Testis (tissue), 3 donors: ENCODE data around the gene SRCIN1. TPM values are rescaled to one million over a fixed set of nuclear protein-coding genes. Genes with fewer than 3 reads are reported as not detected.

ENCODE experiments used
- DNase-seq: peaks from one replicate; pipeline ENCODE4 v3.0.0-alpha.2; 2019
- H3K27ac ChIP-seq, 2 donors: fragments of 200-600 bp; sonication (generic); one replicate each; pipeline ENCODE4 v1.5.1; 2019
- H3K27me3 ChIP-seq: fragments of 200-600 bp; sonication (generic); one replicate; pipeline ENCODE4 v1.5.1; 2019
- H3K36me3 ChIP-seq: fragments of 200-600 bp; sonication (generic); one replicate; pipeline ENCODE4 v1.5.1; 2017; ENCODE audit warnings: low read depth; ENCODE audit errors: missing control alignments
- H3K4me1 ChIP-seq: fragments of 200-600 bp; sonication (generic); one replicate; pipeline ENCODE4 v1.5.1; 2019
- H3K4me3 ChIP-seq, 2 donors: fragments of 200-600 bp; sonication (generic); one replicate each; pipeline ENCODE4 v1.5.1; 2017 to 2019
- H3K9me3 ChIP-seq: fragments of 200-600 bp; sonication (generic); one replicate; pipeline ENCODE4 v1.5.1; 2017
- POLR2A ChIP-seq: fragments of 450-650 bp; IDR thresholded peaks from one replicate; pipeline ENCODE4 v1.6.1; 2017; ENCODE audit warnings: antibody characterized with exemption, mild to moderate bottlenecking, moderate library complexity
- WGBS, 2 donors: methylation state at CpG; one replicate each; pipeline ENCODE4 v1.1.5; 2018; 5-methylcytosine and 5-hydroxymethylcytosine counted together
- intact Hi-C: fragments of 100-400 bp; cut with DNase I; formaldehyde crosslinking; loops from one replicate; pipeline ENCODE4 v1.15.1; 2023; ENCODE audit warnings: low total_unique reads
- polyA plus RNA-seq: library from polyadenylated mRNA; stranded (reverse); fragments of 350-450 nt; fragmentation: Illumina TruSeq; extraction: RNeasy Lipid Tissue Mini Kit (QIAGEN cat#74804); gene quantifications from one replicate; pipeline ENCODE4 v1.2.3, GENCODE V29; 2014; ENCODE audit warnings: low read depth, low replicate concordance; ENCODE audit not compliant: insufficient read depth
- total RNA-seq, 2 donors: library from RNA; depleted of rRNA; stranded (reverse); fragments of >200 nt; gene quantifications; one replicate each; pipeline ENCODE4 v1.2.3, GENCODE V29; 2016
- TF ChIP-seq, protein P1 (sequence below), 3 experiments: fragments of 450-650 bp in 2 of 3; fragments of 200-600 bp in 1 of 3; sonication (generic) in 1 of 3; IDR thresholded peaks; one replicate each; pipeline ENCODE4 v1.5.1; 2016 to 2019; ENCODE audit warnings: antibody characterized with exemption in 3 of 3, mild to moderate bottlenecking in 2 of 3, moderate library complexity in 1 of 3

The SRCIN1 gene
- total and polyA plus RNA-seq, 3 donors from 2014 or later: 3.2 to 8.9 (median 6.2) TPM

DNA sequence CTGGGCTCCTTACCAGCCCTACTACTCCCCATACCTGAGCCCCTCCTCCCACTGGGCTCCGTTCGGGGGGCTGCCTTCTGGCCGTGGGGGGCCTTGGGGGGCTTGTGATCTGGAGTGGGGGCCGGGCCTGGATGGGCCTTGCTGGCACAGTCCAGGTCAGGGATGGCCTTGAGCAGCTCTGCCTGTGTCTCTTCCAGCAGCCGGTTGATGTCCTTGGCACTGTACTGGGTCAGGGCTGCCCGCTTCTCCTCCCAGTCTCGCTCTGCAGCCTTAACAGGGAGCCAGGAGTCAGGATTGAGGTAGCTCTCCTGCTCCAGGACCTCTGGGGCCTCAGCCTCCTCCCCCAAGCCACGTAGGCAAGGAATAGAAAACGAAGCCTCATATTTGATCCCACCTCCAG, 54.6 kb downstream of the SRCIN1 start:
- Histone ChIP-seq H3K27ac (no peak overlapping the region), H3K27me3 (no peaks in the 10 kb centered on the region), H3K9me3 (no peaks in the 10 kb centered on the region), H3K4me3 (no peak overlapping the region), H3K4me1 (no peaks in the 10 kb centered on the region), H3K36me3 (no peaks in the 10 kb centered on the region)
- TF ChIP-seq, protein P1, sequence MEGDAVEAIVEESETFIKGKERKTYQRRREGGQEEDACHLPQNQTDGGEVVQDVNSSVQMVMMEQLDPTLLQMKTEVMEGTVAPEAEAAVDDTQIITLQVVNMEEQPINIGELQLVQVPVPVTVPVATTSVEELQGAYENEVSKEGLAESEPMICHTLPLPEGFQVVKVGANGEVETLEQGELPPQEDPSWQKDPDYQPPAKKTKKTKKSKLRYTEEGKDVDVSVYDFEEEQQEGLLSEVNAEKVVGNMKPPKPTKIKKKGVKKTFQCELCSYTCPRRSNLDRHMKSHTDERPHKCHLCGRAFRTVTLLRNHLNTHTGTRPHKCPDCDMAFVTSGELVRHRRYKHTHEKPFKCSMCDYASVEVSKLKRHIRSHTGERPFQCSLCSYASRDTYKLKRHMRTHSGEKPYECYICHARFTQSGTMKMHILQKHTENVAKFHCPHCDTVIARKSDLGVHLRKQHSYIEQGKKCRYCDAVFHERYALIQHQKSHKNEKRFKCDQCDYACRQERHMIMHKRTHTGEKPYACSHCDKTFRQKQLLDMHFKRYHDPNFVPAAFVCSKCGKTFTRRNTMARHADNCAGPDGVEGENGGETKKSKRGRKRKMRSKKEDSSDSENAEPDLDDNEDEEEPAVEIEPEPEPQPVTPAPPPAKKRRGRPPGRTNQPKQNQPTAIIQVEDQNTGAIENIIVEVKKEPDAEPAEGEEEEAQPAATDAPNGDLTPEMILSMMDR (IDR thresholded peaks at IDR 0.05): no peak
- TF ChIP-seq POLR2A: no peak
- 49 to 59% methylated on average over 5 to 9 of the region's 9 CpGs for WGBS, 2 donors
- intact Hi-C loops: loop anchor here (10.0 kb wide), 1 partner anchor 114 kb away; no protein-coding TSS in a partner anchor
- DNase-seq: no peak

DNA sequence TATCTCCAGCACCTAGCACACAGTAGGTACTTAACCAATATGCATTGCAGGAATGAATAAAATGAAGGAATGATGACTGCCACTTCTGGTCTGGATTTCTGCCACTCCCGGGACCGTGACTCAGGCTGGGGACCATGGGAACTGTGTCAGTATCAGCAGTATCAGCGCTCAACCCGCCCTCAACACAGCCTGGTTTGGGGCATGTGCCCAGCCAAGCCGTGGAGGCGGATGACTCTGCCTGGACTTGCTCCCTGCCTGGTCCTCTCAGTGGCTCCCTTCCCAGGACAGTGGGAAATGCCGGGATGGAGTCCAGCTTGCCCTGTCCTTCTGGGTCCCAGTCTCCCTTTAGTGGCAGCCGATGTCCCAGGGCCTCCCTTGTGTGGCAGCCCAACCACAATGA, 55.1 kb downstream of the SRCIN1 start:
- Histone ChIP-seq H3K4me3 (no peak overlapping the region), H3K4me1 (no peaks in the 10 kb centered on the region), H3K9me3 (no peaks in the 10 kb centered on the region), H3K27ac (no peak overlapping the region), H3K36me3 (no peaks in the 10 kb centered on the region), H3K27me3 (no peaks in the 10 kb centered on the region)
- WGBS, 2 donors: 44 to 49% methylated on average over 7 to 8 of the region's 8 CpGs
- TF ChIP-seq, protein P1 (IDR thresholded peaks at IDR 0.05): no peak
- no peak for TF ChIP-seq POLR2A
- intact Hi-C loops: loop anchor here (10.0 kb wide), 1 partner anchor 114 kb away; no protein-coding TSS in a partner anchor
- DNase-seq: peak; percentile 83

DNA sequence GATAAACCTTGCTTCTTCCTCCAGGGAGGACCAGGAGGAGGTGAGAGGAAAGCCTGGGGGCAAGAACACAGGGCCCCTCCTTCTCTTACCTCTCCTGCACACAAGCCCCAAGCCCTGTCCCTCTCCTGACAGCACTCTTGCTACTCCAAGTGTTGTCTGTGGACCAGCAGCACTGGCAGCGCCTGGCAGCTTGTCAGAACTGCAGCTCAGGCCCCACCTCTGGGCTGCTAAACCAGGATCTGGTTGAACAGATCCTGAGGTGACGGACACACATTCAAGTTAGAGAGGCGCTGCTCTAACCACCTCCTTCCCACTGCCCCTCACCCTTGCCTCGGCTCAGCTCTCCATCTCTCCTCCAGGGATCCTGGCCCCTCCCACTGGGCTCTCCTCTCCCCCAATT, 56.5 kb downstream of the SRCIN1 start:
- no peak for TF ChIP-seq POLR2A
- TF ChIP-seq, protein P1 (IDR thresholded peaks at IDR 0.05): no peak
- Histone ChIP-seq H3K27ac (no peak overlapping the region), H3K4me3 (no peak overlapping the region), H3K36me3 (no peaks in the 10 kb centered on the region), H3K4me1 (no peaks in the 10 kb centered on the region), H3K9me3 (no peaks in the 10 kb centered on the region), H3K27me3 (no peaks in the 10 kb centered on the region)
- 89% methylated on average over 3 to 4 of the region's 4 CpGs for WGBS, 2 donors
- DNase-seq: no peak
- intact Hi-C loops: no loop called here

DNA sequence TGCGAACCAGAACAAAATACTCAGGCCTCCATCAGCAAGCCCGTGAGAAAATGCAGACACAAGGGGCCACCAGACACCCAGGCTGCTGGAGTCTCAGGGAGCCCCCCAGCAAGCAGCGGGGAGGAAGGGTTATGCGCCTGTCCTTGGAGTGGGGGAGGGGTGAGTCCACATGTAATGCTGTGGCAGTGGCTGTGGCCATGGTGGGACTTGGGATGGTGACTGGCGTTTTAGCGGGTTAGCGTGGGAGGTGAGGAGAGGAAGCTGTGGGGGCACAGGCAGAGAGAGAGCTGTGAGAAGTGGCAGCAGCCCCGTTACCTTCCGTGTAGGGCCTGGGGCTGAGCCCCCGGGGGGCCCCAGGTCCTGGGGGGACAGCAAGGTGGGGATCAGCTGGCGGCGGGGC, 58.3 kb downstream of the SRCIN1 start:
- H3K27ac ChIP-seq: no peak overlapping the region
- 90 to 92% methylated on average over 10 to 12 of the region's 12 CpGs for WGBS, 2 donors
- intact Hi-C loops: no loop called here
- H3K9me3 ChIP-seq: no peaks in the 10 kb centered on the region
- TF ChIP-seq, protein P1 (IDR thresholded peaks at IDR 0.05): no peak
- TF ChIP-seq POLR2A: no peak
- no peak overlapping the region for H3K4me3 ChIP-seq
- no peaks in the 10 kb centered on the region for H3K27me3 ChIP-seq
- H3K4me1 ChIP-seq: no peaks in the 10 kb centered on the region
- no peaks in the 10 kb centered on the region for H3K36me3 ChIP-seq
- DNase-seq: no peak

DNA sequence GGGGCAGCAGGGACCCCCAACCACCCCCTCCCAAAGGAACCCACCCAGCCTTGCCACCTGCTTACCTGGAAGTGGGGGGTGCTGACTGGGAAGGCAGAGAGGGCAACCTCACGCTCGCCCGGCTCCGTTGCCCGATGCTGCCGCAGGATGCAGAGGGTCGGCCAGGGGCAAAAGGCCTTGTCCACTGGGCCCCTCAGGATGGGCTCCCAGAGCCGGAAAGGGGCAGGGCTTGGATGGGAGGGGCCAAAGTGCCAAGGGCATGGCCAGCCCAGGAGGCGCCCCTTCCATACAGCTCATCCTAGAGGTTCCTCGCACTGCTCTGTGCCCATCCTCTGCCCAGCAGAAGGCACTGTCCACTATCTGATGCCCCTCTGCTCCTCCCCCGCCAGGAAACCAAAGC, 59.4 kb downstream of the SRCIN1 start:
- intact Hi-C loops: no loop called here
- no peaks in the 10 kb centered on the region for H3K27me3 ChIP-seq
- no peak for DNase-seq
- no peak overlapping the region for H3K4me3 ChIP-seq
- H3K9me3 ChIP-seq: no peaks in the 10 kb centered on the region
- H3K27ac ChIP-seq: no peak overlapping the region
- 89 to 95% methylated on average over 4 to 11 of the region's 11 CpGs for WGBS, 2 donors
- H3K4me1 ChIP-seq: no peaks in the 10 kb centered on the region
- TF ChIP-seq, protein P1 (IDR thresholded peaks at IDR 0.05): no peak
- TF ChIP-seq POLR2A: no peak
- no peaks in the 10 kb centered on the region for H3K36me3 ChIP-seq
